ENCODE data around the gene MATN1.

DNA sequence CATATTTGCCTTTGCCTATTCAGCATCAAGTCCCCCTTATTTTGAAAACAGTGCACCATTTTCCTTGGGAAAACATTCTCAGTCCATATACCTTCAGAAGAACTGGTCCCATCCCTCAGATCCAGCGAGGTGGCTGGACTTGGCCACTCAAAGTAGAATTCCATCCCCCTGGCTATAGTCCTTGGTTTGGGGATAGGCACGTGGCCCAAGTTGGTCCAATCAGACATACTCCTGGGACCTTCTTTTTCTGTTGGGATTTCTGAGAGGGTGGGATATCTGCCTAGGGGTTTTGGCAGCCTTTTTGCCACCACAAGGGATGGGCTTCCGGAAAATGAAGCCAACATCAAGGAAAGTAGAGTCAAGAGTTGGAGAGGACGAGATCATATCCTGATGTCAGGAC is 10.7 kb upstream of the MATN1 start:
- TF ChIP-seq, protein P1, sequence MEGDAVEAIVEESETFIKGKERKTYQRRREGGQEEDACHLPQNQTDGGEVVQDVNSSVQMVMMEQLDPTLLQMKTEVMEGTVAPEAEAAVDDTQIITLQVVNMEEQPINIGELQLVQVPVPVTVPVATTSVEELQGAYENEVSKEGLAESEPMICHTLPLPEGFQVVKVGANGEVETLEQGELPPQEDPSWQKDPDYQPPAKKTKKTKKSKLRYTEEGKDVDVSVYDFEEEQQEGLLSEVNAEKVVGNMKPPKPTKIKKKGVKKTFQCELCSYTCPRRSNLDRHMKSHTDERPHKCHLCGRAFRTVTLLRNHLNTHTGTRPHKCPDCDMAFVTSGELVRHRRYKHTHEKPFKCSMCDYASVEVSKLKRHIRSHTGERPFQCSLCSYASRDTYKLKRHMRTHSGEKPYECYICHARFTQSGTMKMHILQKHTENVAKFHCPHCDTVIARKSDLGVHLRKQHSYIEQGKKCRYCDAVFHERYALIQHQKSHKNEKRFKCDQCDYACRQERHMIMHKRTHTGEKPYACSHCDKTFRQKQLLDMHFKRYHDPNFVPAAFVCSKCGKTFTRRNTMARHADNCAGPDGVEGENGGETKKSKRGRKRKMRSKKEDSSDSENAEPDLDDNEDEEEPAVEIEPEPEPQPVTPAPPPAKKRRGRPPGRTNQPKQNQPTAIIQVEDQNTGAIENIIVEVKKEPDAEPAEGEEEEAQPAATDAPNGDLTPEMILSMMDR (optimal IDR thresholded peaks at IDR 0.05 in 1 of 3, IDR thresholded peaks at IDR 0.05 in 1 of 3, conservative IDR thresholded peaks at IDR 0.05 in 1 of 3; ENCODE audit: extremely low read depth in 1 of 3, insufficient read depth in 2 of 3, low read length in 3 of 3) = no peak
- TF ChIP-seq EZH2 (IDR thresholded peaks at IDR 0.05; ENCODE audit: low read length) = no peak

Data from keratinocyte (primary cell).